NCI-H345 (cell line): ENCODE data around the gene NAXD.
"Not testable (repeated sequence)": the region's sequence is repeated elsewhere in the genome, so short reads cannot be mapped to it uniquely, and the experiment has no call there.

Source experiments
- DNase-seq: peaks from one replicate; lab custom pipeline; 2025; lab: John Stamatoyannopoulos, UW

NAXD gene

DNA sequence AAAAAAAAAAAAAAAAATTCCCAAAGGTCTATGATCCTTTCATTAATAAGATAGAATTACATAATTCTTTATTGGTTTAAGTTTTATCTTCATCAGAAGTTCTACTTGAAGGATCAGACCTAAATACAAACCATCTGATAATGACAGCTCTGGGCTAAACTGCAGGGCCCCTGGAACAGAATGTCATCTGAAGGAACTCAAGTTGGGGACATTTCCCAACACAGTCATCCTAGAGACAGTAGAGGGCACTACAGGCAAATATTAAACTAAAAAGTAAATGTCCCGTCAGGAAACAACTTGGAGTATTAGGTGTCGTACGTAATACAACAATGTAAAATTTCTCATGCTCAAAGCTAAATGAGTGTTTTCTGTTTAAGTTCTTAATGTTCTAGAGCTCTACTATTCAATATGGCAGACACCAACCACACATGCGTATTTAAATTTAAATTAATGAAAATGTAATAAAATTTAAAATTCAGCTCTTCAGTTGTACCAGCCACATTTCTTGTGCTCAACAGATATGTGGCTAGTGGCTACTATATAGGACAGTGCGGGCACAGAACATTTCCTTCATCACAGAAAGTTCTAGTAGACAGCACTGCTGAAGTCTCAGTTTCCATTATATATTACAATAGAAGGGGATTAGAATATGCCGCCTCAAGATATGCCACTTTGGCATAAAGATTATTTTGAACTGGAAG lies 21.8 kb upstream of the NAXD start:
- peak; percentile 39 for DNase-seq

DNA sequence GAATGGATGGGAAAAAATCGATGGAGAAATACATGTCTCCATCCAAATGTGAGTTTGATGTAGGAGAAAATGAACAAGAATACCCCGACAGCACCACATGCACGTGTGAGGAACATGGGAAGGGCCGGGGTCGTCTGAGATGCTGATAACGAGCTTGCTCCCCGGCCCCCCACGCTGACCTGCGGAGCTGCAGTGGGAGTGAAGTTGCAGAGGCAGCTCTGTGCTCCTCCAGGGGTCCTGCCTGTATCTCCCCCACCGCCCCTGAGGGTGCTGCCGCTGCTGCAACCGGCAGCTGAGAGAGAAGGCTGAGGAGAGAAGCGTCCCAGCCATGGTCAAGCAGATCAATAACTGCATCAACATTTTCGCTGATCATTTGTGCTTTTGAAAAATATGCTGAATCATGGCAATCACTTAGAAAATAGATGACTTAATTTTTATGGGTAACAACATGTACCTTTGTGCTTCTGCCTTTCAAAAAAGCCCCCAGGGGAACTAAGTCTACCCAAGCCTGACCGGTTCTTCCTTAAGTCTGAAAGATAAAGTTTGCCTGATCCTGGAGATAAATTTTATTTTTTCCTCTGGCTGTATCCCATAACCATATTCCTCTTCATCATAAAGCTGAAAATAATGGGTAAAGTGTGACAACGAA lies 18.2 kb upstream of the NAXD start:
- no peak for DNase-seq

DNA sequence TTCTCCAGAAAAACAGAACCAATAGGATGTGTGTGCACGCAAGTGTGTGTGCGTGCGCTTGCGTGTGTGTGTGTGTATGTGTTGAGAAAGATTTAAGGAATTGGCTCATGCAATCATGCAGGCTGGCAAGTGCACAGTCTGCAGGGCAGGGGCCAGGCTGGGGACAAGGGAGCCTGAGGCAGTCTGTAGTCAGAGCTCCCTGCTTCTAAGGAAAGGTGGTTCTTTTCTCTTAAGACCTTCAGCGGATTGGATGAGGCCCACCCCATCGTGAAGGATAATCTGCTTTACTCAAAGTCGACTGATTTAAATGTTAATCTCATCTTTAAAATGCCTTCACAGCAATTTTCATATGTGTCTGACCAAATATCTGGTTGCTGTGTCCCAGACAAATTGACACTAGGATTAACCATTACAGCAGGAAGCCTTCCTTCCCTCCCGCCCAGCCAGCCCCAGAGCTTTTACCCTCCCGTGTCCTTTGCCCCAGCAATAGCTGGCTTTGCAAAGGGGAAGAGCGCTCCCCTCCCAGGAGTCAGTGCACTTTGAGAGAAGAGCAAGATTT lies 15.0 kb upstream of the NAXD start:
- DNase-seq = no peak

DNA sequence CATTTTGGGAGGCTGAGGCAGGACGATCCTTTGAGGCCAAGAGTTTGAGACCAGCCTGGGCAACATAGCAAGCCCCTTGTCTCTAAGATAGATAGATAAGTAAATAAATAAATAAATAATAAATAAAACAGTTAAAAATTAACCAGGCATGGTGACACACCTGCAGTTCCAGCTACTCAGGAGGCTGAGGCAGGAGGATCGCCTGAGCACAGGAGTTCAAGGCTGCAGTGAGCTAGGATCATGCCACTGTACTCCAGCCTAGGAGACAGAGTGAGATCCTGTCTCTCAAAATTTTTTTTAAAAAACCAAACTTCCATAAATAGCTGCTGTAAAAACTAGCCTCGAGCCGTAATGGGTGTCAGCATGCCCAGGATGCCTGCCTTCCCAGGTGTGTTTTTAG lies 14.4 kb upstream of the NAXD start:
- DNase-seq = no peak

DNA sequence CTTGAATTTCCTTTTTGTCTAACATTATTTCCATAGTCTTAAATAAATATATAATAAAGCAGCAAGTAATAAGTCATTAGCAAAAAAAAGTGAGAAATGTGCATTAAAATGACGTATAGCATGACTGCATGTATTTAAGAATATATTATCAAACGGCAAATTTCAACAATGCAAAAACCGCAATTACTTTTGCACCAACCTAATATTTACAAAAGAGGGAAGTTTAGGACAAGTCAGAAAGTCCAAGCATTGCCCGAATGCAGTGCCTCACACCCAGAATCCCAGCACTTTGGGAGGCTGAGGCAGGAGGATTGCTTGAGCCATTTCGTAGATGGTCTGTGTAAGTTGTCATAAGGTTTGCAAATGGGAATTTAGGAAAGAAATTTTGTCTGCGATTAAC lies 10.2 kb upstream of the NAXD start:
- no peak for DNase-seq

DNA sequence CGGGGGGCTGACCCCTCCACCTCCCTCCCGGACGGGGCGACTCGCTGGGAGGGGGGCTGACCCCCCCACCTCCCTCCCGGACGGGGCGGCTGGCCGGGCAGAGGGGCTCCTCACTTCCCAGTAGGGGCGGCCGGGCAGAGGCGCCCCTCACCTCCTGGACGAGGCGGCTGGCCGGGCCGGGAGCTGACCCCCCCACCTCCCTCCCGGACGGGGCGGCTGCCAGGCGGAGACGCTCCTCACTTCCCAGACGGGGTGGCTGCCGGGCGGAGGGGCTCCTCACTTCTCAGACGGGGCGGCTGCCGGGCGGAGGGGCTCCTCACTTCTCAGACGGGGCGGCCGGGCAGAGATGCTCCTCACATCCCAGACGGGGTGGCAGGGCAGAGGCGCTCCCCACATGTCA lies 9.1 kb upstream of the NAXD start:
- DNase-seq = not testable (repeated sequence)

DNA sequence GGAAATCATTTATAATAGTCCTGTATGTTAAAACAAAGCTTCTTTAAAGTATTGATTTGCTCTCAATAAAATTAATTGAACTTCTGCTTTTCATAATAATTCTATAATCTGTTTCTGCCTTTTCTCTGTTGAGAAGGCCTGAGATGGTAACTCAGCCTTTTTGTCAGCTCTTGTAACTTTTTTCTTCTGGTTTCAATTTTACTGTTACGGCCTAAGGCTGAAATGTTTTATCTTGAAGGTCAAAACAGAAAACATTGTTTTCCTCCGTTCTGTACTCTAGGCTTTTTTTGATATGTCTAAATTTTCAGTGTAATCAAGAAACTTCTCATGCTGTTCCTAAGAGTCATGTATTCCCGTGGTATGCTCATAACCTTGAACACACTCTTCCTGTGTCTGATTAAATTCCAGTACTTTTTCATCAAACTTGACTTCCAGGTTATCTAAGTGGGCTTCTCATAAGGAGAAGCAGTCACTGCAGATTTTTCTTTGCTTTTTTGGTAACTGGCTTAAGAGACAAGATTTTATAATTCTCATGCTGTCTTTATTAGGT lies 7.6 kb upstream of the NAXD start:
- DNase-seq = no peak

DNA sequence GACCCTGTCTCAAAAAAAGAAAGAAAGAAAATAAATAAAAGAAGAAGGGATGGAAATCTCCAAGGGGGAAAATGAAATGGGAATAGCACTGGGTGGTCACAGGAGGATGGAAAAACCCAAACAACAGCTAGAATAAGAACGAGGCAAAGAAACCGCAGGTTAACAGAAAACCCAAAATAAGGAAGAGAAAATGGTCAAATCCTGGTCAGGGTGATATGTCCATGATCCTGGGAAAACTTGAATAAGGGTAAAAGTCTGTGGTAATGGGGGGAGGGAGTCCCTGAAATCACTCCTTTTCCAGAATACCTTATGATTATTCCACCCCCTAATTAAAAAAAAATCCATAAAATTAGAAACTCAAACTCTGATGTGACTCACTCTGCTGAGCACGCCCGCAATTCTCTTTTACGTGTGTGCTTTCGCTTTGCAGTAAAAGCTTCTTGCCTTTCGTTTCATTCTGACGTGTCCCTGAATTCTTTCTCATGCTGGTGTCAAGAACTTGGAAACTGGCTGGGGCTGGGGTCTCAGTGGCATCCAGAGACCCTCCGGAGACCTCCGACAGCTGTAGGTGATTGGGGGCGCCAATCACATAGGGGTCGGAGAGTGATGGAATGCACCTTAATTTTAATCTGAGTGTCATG lies 4.3 kb upstream of the NAXD start:
- DNase-seq = no peak

DNA sequence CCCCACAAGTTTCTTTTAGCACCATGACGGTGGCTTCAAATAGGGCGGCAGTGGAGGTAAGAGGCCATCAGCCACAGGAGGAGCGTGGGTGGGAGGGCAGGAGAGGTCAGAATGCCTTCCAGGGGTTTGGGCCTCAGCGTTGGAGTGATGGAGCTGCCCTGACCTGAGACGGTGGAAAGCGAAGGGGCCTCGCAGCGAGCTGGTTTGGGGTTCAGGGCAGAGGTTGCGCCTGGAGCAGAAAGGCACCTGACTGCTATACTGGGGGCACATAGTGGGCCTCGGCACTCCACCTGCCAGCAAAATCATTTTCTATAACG lies 382 bp upstream of the NAXD start:
- DNase-seq = no peak

DNA sequence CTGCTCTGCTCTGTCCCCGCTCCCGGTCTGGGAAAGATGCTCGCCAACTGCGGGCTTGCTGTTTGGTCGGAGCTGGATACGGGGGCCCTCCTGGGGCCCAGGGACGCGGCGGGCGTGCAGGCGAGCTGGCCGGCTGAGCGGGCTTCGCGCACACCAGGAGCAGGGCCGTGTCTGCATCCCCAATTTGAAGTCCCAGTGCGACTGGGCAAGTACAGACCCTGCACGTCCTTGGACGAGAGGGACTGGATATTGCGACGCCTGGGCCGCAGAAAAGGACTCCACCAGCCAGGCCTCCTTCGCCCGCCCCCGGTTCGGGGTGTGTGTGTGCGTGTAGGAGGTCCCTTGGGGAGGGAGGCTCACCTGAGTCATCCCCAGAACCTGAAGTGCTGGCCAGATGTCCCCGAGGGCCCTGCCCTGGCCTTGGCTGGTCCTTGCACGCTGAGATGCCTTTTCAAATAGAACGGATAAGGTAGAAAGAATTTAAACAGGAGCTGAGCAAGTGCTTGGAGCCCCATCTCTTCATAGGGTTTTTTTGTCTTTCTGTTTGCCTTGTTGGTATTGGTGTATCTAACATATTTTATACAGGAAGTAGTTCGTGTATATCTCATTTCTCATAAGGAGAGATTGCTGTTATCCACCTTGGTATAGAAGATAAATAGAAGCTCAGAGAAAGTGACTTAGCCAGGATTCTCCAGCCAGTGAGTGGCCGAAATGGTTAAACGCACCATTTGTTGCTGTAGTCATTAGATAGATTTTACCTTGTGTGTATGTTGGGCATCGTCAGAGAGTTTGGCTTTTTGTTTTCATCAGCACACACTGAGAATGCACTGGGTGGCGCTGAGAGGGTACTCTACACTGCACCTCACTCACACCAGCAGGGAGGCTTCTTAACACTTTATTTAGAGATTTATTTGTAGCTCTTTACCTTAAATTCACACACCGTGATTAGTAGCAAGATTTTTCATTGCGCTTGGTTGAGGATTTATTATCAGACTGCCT lies 1.1 kb downstream of the NAXD start:
- DNase-seq = peak; percentile 21

DNA sequence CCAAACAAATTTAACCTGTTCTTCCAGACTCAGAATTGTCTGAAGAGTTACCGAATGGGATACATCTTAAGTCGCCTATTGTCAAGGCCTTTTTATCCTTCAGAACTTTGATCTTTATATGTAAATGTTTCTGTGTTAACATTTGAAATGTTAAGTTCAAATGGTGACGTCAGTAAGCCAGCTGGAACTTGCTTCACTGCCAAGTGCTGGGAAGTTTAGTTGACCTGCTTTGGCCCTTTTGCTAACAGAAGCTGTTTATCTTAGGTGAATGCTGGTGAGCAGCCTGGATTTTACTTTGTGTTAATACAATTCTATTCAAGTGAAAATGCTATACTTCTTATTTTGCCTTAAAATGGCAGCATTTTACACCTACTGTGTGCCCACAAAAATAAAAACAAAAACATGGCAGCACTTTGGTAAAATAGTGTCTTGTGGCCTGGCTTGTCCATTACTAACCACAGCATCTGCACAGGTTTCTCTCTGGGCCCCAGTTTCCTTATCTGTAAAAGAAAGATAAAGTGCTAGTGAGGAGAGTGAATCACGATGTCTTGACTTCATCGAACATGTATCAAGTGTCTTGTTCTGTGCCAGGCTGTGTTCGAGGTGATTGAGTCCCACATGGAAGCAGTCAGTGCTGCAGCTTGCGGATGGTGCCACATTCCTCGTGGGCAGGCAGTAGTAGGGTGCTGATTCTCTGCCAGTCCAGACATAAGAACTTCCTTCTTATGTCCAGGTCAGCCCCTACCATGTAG lies 2.2 kb downstream of the NAXD start:
- no peak for DNase-seq

DNA sequence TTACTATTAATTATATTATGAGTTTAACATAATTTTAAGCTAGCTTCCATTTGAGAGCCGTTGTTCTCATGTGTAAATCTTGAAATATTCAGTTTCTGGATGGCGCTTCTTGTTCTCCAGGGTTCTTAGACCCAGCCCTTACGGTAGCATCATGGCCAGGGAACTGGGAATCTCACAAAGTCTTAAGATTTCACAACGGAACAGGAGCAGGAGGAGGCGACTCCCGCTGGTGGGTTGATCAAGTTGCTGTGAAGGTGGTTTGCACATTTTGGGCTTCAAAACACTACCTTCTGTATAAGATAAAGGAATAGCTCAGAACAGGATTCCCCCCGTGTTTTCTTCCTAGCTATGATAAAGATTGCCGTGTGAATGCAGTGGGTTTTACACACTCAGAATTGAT lies 2.8 kb downstream of the NAXD start:
- DNase-seq = no peak

DNA sequence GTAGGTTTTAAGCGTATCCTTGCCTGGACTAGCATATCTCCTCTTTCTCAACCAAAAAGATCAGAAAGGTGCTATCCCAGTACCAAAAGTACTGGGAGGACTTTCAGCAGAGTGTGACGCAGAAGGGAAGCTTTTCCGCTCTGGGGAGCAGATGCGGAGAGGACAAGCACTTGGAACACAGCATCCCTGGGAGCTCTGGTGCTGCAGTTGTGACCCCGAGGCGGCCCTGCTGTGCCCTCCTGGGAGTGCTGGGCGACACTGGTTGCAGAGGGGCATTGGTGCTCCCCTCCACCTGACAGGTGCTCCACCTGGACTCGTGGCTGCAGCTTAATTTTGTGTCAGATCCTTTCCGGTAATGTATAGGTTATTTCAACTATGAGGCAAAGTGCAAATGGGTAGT lies 3.4 kb downstream of the NAXD start:
- no peak for DNase-seq

DNA sequence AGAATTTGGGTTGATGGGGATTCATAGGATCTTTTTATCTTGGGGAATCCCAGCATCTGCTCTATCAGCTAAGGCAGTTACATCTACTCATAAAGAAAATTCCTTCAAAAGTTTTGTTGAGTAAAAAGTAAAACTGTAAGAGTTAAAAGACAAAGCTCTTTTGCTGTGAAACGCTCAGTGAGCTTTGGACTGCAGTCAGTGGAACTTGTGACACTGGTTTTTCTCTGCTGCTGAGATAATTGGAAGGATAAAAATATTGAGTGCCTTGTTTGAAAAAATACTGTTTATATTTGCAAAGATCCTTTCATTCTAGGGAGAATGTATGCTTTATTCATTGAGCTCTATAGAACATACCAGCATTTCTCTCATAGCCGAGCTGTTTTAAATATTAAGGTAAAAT lies 5.3 kb downstream of the NAXD start:
- no peak for DNase-seq

DNA sequence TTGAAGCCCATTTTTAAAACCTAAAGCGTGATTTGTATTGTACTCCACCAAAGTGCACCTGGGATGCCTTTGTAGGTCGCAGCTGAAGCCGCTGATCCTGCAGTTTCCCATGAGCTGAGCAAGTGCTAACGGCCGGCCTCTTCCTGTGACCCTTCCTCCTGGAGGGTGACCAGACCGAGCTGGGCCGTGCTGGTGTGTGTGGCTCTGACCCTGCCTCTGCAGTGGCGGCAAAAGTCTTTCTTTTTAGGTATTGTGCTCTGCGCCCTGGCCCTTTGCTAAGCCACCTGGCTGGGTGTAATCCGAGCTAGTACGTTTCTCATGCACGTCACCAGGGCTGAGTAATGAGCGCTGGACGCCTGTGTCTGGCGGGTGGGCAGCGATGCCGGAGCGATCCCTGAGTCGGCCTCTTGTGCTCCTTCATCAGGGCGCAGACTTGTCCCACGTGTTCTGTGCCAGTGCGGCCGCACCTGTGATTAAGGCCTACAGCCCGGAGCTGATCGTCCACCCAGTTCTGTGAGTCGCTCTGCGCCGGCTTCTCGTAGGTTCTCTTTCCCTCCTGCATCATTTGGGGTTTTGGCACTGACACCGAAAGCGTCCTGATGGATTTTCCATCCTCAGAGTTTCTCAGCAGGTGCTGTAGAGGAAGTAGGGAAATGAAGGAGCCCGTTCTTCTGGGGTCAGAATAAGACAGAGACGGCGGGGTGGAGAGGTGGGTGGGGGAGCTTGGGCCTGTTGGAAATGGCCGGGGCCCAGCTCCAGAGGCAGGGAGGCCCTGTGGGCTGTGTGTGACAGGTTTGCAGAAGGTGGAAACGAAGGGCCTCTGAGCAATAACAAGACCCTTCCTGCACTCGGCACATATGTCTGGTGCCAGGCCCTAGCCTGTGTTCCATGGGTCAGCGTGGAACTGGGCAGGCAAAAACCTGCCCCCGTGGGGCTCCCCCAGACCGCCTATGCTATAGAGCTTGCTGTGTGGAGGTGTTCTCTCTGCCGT lies 9.7 kb downstream of the NAXD start:
- no peak for DNase-seq

DNA sequence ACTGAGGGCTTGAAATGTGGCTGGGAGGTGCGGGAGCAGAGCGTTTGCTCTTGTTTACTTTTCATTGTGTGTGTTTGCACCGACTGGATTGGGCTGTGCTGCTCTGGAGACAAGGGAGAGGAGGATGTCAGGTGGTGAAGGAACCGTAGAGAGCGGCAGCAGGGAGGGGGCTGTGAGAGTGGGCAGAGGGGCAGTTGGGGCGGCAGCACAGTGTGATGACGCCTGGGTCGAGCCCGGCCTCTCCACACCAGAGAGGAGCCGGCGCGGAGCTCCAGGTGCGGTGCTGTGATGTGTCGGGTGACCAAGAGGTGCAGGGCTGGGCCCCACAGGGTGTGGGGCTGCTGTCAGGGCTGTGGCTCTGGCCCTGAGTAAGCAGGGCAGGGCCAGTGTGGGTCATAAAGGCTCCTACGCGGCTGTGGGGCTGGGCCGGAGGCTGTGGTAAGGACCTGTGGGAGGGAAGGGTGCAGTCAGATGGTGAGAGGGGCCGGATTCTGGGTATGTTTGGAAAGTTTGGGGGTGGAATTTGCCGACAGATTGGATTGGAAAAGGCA lies 10.5 kb downstream of the NAXD start:
- no peak for DNase-seq

DNA sequence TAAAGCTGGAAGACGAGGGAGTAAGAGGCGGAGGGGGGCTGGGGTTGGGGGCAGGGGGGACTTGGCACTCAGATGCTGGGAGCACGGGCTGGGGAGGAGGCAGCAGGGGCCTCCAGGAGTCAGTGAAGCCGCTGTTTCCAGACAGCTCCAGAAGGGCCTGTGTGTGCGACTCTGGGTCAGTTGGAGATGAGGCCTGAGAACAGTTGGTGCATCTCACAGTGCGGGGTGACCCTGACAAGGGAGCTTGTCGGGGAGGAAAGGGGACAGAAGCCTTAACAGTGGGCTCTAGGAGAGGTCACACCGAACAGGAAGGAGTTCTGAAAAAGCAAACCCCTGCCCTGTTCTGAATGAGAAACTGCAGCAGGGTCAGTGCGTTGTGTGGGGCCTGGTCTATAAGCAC lies 11.2 kb downstream of the NAXD start:
- DNase-seq = no peak

DNA sequence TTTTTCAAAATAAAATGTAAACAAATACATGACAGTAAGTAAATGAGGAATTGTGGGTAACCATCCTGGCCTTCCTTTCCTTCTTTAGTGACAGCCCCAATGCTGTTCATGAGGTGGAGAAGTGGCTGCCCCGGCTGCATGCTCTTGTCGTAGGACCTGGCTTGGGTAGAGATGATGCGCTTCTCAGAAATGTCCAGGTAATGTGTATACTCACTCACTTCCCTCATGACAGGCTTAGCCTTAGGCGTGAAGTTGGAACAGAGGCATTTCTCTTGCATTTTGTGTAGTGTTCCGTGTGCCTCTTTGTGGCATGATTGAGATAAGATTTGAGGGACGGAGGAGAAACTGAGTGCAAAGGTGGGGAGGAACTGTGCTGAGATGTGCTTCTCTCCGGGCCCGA lies 12.0 kb downstream of the NAXD start:
- DNase-seq = no peak

DNA sequence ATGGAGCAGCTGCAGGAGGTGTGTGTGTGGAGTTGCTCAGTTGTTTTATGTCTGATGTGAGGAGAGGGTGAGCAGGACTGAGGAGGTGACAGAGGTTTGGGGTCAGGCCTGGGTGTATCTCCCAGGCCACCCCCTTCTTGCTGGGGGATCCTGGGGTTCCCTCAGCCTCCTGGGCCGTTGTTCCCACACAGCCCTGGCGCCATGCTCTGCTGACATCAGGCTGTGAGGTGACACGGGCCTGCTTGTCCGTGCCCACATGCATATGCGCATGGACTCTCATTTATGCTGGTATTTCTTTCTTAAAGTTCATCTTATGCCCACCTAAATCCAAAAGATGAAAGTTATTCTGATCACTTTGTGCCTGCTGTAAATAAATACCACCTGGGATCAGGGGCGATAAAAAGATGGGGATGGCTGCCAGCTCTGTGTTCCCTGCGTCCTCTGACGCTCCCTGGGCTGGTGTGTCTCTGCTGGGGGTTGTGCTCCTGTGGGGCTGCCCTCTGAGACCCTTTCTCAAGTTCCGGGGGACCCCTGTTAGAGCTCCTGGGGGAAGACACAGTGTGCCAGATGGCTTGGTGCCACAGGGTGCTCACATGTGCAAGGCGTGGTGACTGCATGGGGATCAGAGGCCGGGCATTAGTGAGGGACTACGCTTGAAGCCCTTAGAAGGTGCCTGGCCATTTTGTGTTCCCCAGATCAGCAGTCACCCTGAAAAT lies 12.6 kb downstream of the NAXD start:
- no peak for DNase-seq
